Vagina (tissue), 2 donors: Measurements from ENCODE around the gene CARD14.

Experiments
- POLR2A ChIP-seq, 2 donors: fragments of 450-650 bp; IDR thresholded peaks; one replicate each; pipeline ENCODE4 v1.6.1; 2017; ENCODE audit warnings: antibody characterized with exemption in 2 of 2, mild to moderate bottlenecking in 2 of 2, moderate library complexity in 2 of 2
- POLR2AphosphoS5 ChIP-seq, 2 donors: sonication (generic); formaldehyde crosslinking; IDR thresholded peaks; one replicate each; pipeline ENCODE4 v1.9.0; 2017; ENCODE audit warnings: antibody characterized with exemption in 2 of 2, mild to moderate bottlenecking in 2 of 2, low read depth in 1 of 2; ENCODE audit not compliant: insufficient read depth in 1 of 2
- TF ChIP-seq, protein P1 (sequence below), 3 experiments: fragments of 450-650 bp in 2 of 3; fragments of 200-600 bp in 1 of 3; sonication (generic) in 1 of 3; IDR thresholded peaks; one replicate each; pipeline ENCODE4 v1.5.1; 2017 to 2019; ENCODE audit warnings: antibody characterized with exemption in 3 of 3, mild to moderate bottlenecking in 2 of 3, moderate library complexity in 2 of 3

- TF ChIP-seq POLR2A (IDR thresholded peaks at IDR 0.05) (no peak), POLR2AphosphoS5 (IDR thresholded peaks at IDR 0.05; ENCODE audit: insufficient read depth in 1 of 2, low read depth in 1 of 2) (no peak)
- TF ChIP-seq, protein P1, sequence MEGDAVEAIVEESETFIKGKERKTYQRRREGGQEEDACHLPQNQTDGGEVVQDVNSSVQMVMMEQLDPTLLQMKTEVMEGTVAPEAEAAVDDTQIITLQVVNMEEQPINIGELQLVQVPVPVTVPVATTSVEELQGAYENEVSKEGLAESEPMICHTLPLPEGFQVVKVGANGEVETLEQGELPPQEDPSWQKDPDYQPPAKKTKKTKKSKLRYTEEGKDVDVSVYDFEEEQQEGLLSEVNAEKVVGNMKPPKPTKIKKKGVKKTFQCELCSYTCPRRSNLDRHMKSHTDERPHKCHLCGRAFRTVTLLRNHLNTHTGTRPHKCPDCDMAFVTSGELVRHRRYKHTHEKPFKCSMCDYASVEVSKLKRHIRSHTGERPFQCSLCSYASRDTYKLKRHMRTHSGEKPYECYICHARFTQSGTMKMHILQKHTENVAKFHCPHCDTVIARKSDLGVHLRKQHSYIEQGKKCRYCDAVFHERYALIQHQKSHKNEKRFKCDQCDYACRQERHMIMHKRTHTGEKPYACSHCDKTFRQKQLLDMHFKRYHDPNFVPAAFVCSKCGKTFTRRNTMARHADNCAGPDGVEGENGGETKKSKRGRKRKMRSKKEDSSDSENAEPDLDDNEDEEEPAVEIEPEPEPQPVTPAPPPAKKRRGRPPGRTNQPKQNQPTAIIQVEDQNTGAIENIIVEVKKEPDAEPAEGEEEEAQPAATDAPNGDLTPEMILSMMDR (IDR thresholded peaks at IDR 0.05), result no peak
Measured at GRCh38 chr17:80212511-80212910, 42.7 kb downstream of the CARD14 start.
